HG03575 (cell line): ENCODE measurements around the gene PTK7.
"Not testable (repeated sequence)": the region's sequence is repeated elsewhere in the genome, so short reads cannot be mapped to it uniquely, and the experiment has no call there.

Source experiments
- ATAC-seq: cut with Tn5 transposase; IDR thresholded peaks from one replicate; pipeline ENCODE4 v1.9.1; 2021; ENCODE audit not compliant: unreplicated experiment, insufficient number of reproducible peaks, low FRiP score; ENCODE audit errors: extremely low read depth

The PTK7 gene

DNA sequence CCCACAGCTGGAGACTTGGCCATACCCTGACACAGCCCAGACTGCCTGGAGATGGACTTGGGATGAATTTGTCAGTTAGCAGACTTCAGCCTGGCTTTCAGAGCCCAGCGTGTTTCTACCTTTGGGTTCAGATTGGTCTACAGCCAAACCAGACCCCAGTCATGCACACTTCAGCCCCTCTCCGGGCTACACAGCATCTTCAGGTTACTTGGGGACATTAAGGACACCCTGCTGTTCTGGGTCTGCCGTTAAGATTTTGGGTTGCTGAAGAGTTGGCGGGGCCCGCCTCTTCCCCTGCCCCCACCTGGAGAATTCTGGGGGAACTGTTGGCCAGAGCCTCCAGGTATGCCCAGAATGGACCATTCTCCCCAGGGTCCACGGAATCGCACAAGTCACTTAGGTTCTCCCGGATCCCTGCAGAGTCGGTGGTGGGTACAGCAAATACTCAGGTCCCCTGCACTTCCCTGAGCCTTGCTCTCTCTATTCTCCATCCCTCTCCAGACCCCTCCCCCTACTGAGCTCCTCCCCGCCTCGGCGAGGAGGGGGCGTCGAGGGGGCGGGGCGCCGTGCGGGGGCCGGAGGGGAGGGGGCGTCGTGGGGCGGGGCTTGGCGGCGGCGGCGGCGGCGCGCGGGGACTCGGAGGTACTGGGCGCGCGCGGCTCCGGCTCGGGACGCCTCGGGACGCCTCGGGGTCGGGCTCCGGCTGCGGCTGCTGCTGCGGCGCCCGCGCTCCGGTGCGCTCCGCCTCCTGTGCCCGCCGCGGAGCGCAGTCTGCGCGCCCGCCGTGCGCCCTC, at the start of gene PTK7:
TSS of gene PTK7 (plus strand) at position 645 of the 794 bp plus-strand sequence. CDS start 175 bp downstream, outside the sequence.
- ATAC-seq: no peak

DNA sequence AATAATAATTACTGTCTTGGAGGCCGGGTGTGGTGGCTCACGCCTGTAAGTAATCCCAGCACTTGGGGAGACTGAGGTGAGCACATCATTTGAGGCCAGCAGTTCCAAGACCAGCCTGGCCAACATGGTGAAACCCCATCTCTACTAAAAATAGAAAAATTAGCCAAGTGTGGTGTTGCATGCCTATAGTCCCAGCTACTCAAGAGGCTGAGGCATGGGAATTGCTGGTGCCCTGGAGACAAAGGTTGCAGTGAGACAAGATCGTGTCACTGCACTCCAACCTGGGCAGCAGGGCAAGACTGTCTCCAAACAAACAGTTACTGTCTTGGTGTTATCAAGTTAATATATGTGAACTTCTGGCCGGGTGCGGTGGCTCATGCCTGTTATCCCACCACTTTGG, 49.7 kb upstream of the PTK7 start:
- ATAC-seq: no peak

DNA sequence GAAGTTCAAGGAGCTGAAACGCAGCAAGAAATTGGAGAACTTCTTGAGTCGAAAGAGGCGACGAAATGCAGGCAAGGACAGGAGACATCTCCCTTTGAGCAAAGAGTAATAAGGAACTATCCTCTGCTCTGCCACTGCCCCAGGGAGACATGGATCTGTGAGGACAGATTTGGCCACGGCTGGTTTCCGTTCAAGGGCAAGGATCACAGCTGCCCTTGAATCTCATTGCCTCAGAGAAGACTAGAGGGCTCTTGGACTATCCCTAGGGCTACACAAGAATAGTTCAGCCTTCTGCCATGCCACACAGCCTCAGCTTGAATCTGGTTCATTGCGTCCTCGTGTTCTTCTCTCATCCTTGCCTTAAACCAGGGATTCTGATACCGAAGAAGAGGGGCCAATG, 47.0 kb upstream of the PTK7 start:
- ATAC-seq: no peak

DNA sequence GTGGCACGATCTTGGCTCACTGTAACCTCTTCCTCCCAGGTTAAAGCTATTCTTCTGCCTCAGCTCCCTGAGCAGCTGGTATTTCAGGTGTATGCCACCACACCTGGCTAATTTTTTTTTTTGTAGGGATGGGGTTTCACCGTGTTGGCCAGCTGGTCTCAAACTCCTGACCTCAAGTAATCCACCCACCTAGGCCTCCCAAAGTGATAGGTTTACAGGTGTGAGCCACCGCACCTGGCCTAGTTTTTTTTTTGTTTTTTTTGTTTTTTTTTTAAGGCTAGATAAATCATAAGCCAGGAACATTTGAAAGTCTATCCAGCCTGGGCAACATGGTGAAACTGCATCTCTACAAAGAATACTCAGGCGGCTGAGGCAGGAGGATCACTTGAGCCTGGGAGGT, 43.8 kb upstream of the PTK7 start:
- no peak for ATAC-seq

DNA sequence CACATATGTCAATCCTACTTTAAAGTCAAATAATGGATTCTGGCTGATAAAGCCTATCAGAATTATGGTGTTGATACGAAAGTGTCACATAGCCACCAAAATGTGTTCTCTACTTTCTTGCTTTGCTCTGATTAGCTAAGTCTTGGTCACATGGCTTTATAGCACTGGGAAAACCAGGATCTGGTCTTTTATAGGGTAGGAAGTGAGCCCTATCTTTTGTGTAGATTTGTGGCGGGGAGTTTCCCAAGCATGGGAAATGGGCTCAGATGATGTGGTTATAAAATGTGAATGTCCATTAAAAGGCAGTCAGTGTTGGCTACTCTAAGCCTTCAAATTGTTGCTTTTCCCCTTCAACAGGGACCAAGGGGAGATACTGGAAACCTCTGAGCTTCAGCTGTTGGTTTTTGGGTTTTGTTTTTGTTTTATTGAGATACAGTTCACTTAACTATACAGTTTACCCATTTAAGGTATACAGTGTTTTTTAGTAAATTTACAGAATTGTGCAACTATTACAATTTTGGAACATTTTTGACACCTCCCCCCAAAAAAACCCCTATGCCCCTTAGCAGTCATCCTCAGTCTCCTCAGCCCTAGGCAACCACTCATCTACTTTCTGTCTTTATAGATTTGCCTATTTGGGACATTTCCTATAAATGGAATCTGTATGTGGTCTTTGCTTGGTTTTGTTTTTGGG, 42.5 kb upstream of the PTK7 start:
- no peak for ATAC-seq

DNA sequence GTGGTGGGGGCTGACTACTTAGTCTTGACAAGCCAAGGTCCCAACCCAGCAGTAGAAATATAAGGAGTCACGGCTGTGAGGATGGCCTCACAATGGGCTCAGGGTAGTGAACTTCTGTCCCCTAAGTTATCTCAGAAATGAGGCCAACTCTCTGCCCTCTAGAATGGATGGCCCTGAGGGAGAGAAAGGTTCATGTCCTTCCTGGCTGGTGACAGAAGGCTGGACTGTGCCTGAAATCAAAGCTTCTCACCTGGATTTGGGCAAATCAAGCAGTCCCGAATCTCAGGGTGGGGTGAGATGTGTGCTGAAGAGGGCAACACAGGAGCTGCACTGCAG, 42.0 kb upstream of the PTK7 start:
- ATAC-seq: no peak

DNA sequence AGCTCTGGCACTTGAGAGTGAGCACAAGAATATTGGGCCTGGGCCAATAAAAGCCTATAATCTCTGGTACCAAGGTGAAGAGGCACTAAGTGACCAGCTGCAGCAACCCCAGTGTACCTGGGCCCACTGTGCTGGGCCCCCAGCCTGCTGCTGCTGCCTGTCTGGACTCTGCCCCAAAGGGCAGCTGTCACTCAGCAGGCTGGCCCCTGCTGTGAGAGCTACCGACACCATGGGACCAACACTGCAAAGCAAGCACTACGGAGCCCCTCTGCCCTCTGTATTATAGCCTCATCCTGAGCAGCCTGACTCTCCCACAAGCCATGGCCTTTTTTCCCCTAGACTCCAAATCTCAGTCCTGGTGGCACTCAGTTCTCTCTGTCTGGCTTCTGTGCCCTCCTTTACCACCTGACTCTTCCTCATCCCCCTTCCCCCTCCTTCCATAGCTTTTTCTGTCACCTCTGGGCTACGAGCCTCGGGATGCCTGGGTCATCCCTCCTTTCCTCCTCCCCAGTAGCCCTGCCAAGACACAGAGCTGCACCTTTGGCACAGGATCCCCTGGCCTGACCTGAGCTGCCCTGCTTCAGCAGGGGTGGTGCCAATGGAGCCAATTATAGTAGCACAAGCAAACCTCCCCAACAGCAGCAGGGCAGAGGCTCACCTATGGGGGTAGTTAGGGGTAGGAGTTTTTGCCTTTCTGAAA, 40.5 kb upstream of the PTK7 start:
- ATAC-seq: no peak

DNA sequence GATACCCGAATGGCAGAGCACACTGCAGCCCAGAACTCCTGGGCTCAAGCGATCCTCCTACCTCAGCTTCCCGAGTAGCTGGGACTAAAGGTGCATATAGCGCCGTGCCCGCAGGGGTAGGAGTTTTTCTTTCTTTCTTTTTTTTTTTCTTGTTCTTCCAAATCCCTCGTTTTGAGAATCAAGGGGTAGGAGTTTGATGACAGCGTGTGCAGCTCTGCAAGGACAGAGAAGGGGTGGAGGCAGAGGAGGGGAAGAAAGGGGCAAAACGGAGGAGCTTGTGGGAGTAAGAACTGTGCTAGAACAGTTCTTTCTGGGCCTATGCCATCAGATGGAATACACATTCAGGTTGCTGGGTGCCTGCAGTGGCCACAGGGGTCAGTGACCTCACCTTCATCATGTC, 39.4 kb upstream of the PTK7 start:
- no peak for ATAC-seq

DNA sequence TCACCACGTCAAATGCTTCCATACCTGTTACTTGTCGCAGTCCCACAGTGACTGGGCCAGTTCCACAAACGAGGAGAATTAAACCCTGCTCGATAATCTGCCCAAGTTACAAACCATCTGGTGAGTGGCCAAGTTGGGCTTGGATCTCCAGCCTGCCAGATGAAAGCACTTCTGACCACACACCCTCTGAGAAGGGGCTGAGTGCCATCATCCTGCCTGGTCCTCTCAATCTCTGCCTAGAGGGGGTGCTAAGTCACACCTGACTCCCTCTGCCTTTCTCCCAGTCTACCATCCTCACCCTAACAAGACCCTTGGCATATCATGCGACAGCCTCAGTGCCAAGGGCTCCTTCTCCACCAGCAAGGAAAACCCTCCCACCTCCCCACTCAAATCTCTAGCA, 38.9 kb upstream of the PTK7 start:
- ATAC-seq: no peak

DNA sequence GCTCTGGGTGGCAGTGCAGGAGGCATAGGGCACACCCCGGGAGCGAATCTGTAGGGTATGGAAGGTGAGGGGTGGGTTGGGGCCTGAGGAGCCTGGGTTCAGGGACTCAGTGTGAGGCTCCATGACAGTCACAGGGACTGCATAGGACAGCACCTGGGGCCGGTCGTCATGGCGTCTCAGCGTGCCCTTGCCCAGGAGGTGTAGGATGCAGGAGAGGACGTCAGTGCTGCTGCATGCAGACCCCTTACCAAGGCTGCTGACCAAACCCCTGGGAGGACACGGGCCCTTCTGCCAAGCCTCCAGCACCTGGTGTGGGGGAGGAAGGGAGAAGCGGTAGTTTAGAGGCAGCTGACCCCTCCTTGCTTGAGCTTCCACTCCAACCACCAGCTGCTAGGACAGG, 38.4 kb upstream of the PTK7 start:
- ATAC-seq: no peak

DNA sequence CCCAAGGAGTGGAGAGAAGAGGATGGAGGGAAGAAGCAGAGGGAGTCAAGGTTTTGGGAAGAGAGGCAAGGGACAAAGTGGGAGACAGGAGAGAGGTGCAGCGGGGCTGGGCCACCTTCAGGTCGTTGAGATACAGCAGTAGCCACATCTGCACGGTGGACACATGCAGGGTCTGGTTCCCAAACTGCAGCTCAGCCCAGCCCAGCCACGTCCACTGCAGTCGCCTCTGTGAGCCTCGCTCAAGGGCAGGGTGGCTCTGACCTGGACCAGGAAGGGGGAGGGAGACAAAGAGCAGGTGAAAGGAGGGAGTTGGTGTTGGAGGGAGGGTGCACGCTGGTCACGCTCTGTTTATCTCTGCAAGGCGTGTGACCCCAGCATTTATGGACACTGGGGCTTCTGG, 37.4 kb upstream of the PTK7 start:
- ATAC-seq: no peak

DNA sequence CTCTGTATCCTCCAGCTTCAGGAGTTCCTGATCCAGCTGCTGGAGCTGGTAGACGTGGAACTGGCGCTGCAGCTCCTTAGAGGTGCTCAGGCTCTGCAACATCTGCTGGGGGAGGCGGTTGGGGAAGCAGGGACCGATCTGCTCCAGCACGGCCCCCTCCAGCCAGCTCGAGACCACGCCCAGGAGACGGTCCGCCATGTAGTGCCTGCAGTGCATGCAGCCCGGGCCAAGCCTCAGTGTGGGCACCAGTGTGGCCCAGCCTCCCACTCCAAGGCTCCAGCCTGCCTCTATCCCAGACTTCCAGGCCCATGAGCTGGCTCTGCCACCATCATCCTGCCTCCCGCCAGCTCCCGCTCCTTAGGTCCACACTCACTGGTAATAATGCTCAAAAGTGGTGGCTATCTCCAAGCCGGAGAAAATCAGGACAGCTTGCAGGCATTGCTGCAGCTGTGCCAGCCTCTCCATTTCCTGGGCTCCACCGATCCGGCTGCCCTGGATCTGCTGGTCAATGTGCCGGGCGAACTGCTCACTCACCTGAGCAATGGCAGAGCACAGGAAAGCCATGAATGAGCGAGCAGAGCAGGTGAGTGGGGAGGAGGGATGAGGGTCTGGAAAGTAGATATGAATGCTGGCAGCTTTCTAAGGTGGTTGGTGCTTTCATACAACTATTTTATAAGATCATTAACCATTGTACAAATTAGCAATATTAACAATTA, 35.4 kb upstream of the PTK7 start:
- ATAC-seq: no peak

DNA sequence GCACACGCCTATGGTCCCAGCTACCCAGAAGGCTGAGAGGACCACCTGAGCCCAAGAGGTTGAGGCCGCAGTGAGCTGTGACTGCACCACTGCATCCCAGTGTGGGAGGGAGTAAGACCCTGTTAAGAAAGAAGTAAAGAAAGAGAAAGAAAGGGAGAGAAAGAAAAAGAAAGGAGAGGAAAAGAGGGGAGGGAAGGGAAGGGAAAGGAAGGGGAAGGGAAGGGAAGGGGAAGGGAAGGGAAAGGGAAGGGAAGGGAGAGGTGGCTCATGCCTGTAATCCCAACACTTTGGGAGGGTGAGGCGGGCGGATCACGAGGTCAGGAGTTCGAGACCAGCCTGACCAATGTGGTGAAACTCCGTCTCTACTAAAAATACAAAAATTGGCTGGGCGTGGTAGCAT, 34.6 kb upstream of the PTK7 start:
- ATAC-seq: not testable (repeated sequence)

DNA sequence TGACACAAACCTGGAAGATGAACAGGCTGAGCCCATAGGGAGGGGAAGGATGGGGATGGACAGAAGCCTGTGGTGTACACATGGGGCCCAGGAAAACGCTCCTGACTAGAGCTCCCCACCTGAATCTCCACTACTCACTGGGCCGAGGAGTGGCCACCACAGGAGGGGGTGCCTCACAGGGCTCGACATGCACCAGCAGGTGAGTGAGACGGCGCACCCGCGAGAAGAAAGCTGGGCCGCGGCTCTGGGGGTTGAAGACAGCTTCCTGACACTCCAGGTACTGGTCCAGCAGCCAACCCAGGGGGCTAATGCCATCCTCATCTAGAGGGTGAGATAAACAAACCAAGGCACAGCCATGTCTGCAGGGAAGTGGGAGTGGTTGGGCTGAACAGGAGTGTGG, 32.8 kb upstream of the PTK7 start:
- ATAC-seq: no peak

DNA sequence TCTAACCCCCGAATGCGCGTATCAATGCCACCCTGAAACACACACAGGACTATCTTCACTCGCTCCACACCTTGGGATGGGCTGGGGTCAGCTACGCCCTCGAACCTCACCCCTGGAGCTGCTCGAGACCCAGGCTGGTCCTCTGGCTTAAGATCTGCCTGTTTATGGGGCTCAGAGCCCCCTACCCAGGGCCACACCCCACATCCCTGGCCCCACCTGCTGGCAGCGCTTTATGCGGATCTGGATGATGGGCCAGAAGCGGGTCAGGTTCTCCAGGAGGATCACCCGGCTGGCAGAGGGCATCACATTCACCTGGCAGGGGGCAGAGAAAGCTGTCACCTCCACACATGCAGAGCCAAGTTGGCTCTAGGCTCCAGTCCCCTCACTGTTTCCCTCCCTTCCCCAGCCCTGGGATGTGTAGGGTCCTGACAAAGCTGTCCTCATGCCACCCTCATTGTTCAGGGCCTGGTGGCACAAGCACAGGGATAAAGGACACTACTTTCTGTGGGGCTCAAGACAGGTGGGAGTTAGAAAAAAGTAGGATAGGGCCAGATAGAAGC, 30.7 kb upstream of the PTK7 start:
- no peak for ATAC-seq

DNA sequence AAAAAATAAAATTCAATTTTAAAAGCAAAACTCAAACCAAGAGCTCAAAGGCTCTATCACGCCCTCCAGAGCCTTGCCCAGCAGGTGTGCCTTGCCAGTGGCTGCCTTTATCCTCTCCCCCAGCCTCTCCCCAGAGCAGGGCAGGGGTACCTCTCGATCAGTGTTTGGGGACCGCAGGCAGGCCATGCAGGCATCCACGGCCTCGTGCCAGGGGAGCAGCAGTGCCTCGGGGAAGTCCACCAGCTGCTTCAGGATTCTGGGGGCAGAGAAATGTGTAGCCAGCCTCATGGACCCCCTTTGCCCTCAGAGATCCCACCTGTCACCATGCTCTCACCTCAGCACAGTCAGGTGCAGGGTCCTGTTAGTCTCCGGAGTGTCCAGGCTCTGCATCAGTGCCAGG, 28.1 kb upstream of the PTK7 start:
- ATAC-seq: no peak

DNA sequence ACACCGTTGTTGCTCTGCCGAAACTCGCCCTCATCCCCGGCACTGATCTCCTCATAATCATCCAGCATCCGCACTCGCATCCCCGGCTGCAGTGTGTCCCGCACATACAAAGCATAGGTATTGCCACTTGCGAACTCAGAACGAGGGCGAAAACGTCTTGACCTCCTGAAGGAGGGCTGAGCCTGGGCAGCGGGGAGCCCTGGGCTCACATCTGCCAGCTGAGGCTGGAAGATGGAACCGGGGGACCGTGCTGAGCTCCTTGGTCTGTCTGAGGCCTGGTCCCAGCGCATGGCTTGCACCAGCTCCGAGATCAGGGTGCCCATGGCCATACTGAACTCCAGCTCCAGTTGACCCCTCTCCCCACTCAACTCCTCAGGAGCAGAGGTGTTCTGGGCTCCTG, 25.1 kb upstream of the PTK7 start:
- ATAC-seq: no peak

DNA sequence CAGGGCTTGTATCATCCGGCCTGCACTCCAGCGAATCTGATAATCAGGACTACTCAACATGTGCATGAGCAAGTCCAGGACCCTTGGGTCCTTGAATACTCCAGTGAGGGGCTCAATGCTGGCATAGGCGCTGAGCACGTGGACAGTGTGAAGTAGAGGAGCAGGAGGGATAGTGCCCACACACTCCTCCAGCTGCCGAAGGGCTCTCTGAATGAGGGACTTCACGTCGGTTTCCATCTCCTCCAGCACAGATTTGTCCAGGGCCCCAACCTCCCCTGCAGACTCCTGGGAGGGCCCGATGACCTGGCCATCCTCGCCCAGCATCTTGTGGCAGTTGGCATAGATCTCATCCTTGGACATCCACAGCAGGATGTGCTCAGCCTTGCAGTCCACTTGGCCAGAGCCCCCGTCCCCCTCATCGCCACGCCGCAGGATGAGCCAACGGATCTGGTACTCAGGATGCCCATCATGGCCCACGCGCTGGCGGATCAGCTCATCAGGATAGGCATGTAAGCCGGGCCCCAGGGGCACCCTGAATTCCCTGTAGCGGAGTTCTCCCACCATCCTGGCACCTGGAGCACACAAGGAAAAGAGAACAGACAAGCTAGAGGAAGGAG, 23.8 kb upstream of the PTK7 start:
- no peak for ATAC-seq
